A549 (cell line): ENCODE data around the gene SBF1. TPM values are rescaled to one million over a fixed set of nuclear protein-coding genes. Genes with fewer than 3 reads are reported as not detected.

Experiments
- ATAC-seq, 2 experiments: fragments of 200-7000 bp in 1 of 2; fragments of >200 bp in 1 of 2; cut with Nextera tagmentation in 1 of 2; cut with Tn5 transposase in 1 of 2; 3 replicates each; pipeline versions ENCODE4 v1.8.0 to v1.9.1; 2018 to 2020; ENCODE audit warnings: mild to moderate bottlenecking in 1 of 2, moderate library complexity in 1 of 2
- CTCF ChIA-PET: fragments of 300-600 bp; sonication (Branson Sonifier 250); formaldehyde crosslinking; extraction: SDS; loops from one replicate; lab custom pipeline; 2021; ENCODE audit warnings: antibody characterized with exemption, inconsistent platforms; lab: Yijun Ruan, JAX
- POLR2A ChIA-PET: fragments of 350-600 bp; formaldehyde crosslinking; extraction: SDS; loops from one replicate; lab custom pipeline; 2021; ENCODE audit warnings: antibody characterized with exemption, inconsistent platforms; lab: Yijun Ruan, JAX
- DNase-seq, 2 experiments: peaks; one replicate each; pipeline versions ENCODE4 v3.0.0 to v3.0.0-alpha.2; 2011 to 2016; ENCODE audit warnings: low read depth in 1 of 2, low spot score in 1 of 2
- FAIRE-seq: peaks from 2 replicates; lab custom pipeline; 2011; peaks lifted over from hg19 to GRCh38; lab: Jason Lieb, UNC
- H3K27ac ChIP-seq, 2 experiments: fragments of >200 bp; sonication (Bioruptor Twin); formaldehyde crosslinking; 3 replicates each; pipeline ENCODE4 v1.5.1; 2016 to 2017
- H3K4me1 ChIP-seq: fragments of >200 bp; sonication (Bioruptor Twin); formaldehyde crosslinking; 3 replicates; pipeline ENCODE4 v1.6.1; 2016
- H3K4me2 ChIP-seq: fragments of >200 bp; sonication (Bioruptor Twin); formaldehyde crosslinking; 3 replicates; pipeline ENCODE4 v1.6.1; 2016
- H3K4me3 ChIP-seq: fragments of >200 bp; sonication (Bioruptor Twin); formaldehyde crosslinking; 3 replicates; pipeline ENCODE4 v1.5.1; 2016
- H3K9me3 ChIP-seq: fragments of >200 bp; sonication (Bioruptor Twin); formaldehyde crosslinking; 3 replicates; pipeline ENCODE4 v1.6.1; 2016
- CHD4 ChIP-seq: fragments of 200-600 bp; sonication (generic); IDR thresholded peaks from 2 replicates; pipeline ENCODE4 v1.6.1; 2016; ENCODE audit warnings: antibody characterized with exemption, mild to moderate bottlenecking, borderline replicate concordance
- EHF ChIP-seq: fragments of 250-450 bp; sonication (Bioruptor Pico); IDR thresholded peaks from 2 replicates; pipeline ENCODE4 v1.5.0; 2020; ENCODE audit warnings: mild to moderate bottlenecking
- GATA3 ChIP-seq: IDR thresholded peaks from 2 replicates; pipeline ENCODE4 v1.6.1; 2012; ENCODE audit warnings: borderline replicate concordance
- HOXA7 ChIP-seq: fragments of 250-450 bp; sonication (Bioruptor Pico); IDR thresholded peaks from 2 replicates; pipeline ENCODE4 v1.5.0; 2020; ENCODE audit warnings: mild to moderate bottlenecking, moderate library complexity
- HOXB5 ChIP-seq: fragments of 250-450 bp; sonication (Bioruptor Pico); IDR thresholded peaks from 2 replicates; pipeline ENCODE4 v1.5.0; 2020; ENCODE audit warnings: mild to moderate bottlenecking, moderate library complexity
- JUNB ChIP-seq: fragments of >200 bp; sonication (Bioruptor Twin); formaldehyde crosslinking; IDR thresholded peaks from 2 replicates; pipeline ENCODE4 v1.6.1; 2016
- KDM1A ChIP-seq: fragments of 200-600 bp; sonication (generic); IDR thresholded peaks from 2 replicates; pipeline ENCODE4 v1.6.1; 2016; ENCODE audit warnings: low read depth, mild to moderate bottlenecking
- MAZ ChIP-seq: fragments of 150-350 bp; IDR thresholded peaks from 2 replicates; pipeline ENCODE4 v1.6.1; 2014; ENCODE audit warnings: antibody characterized with exemption, low read depth, low read length, borderline replicate concordance
- MYC ChIP-seq: IDR thresholded peaks from 2 replicates; pipeline ENCODE4 v1.6.1; 2012; ENCODE audit warnings: mild to moderate bottlenecking, inconsistent platforms, low read length, improper control_type of control experiment, borderline replicate concordance
- NPAS2 ChIP-seq: fragments of 250-450 bp; sonication (Bioruptor Pico); IDR thresholded peaks from 2 replicates; pipeline ENCODE4 v1.8.0; 2022; ENCODE audit warnings: mild to moderate bottlenecking, moderate library complexity, borderline replicate concordance
- RFX5 ChIP-seq: fragments of 450-650 bp; IDR thresholded peaks from 2 replicates; pipeline ENCODE4 v1.7.1; 2014; ENCODE audit warnings: antibody characterized with exemption, mild to moderate bottlenecking, moderate library complexity
- RNF2 ChIP-seq: fragments of 200-600 bp; sonication (generic); IDR thresholded peaks from 2 replicates; pipeline ENCODE4 v1.6.1; 2016; ENCODE audit warnings: low read depth, mild to moderate bottlenecking, antibody characterized with exemption, moderate library complexity, borderline replicate concordance
- SMC3 ChIP-seq: fragments of >200 bp; sonication (Bioruptor Twin); formaldehyde crosslinking; IDR thresholded peaks from 3 replicates; pipeline ENCODE4 v1.6.1; 2018; ENCODE audit warnings: inconsistent platforms
- ZC3H11A ChIP-seq: fragments of 450-650 bp; IDR thresholded peaks from 2 replicates; pipeline ENCODE4 v1.6.1; 2014; ENCODE audit warnings: antibody characterized with exemption, mild to moderate bottlenecking
- WGBS: methylation state at CpG from one replicate; pipeline ENCODE4 v1.1.6; 2017; ENCODE audit errors: missing lambda C conversion rate; 5-methylcytosine and 5-hydroxymethylcytosine counted together
- polyA plus RNA-seq, 4 experiments: library from polyadenylated mRNA; depleted of rRNA in 3 of 4; stranded (reverse); fragments of >200 nt; fragmentation: RNase III in 1 of 4; extraction: RNeasy Plus Mini Kit Qiagen cat#74134 plus additional on column Dnase treatment in 1 of 4; gene quantifications; 2 replicates in 3 of 4; 3 replicates in 1 of 4; pipeline ENCODE4 v1.2.3, GENCODE V29; 2011 to 2017
- TF ChIP-seq, protein P1 (sequence below): fragments of >200 bp; sonication (Bioruptor Twin); formaldehyde crosslinking; IDR thresholded peaks from 2 replicates; pipeline ENCODE4 v1.6.1; 2016
- TF ChIP-seq, protein P2 (sequence below): IDR thresholded peaks from 2 replicates; pipeline ENCODE4 v1.6.1; 2012
- TF ChIP-seq, protein P3 (sequence below): fragments of 250-450 bp; sonication (Bioruptor Pico); IDR thresholded peaks from 2 replicates; pipeline ENCODE4 v1.5.0; 2021; ENCODE audit warnings: mild to moderate bottlenecking, moderate library complexity, borderline replicate concordance
- TF ChIP-seq, protein P4 (sequence below): fragments of >200 bp; sonication (Bioruptor Twin); formaldehyde crosslinking; IDR thresholded peaks from 3 replicates; pipeline ENCODE4 v1.5.1; 2016
- TF ChIP-seq, protein P5 (sequence below): fragments of 200-600 bp; sonication (generic); IDR thresholded peaks from 2 replicates; pipeline ENCODE4 v1.6.1; 2016; ENCODE audit warnings: antibody characterized with exemption, mild to moderate bottlenecking, moderate library complexity

The SBF1 gene
- polyA plus RNA-seq, 2 of the 4 experiments (the other 2 are of a cell fraction): 9.6 to 23.0 TPM

DNA sequence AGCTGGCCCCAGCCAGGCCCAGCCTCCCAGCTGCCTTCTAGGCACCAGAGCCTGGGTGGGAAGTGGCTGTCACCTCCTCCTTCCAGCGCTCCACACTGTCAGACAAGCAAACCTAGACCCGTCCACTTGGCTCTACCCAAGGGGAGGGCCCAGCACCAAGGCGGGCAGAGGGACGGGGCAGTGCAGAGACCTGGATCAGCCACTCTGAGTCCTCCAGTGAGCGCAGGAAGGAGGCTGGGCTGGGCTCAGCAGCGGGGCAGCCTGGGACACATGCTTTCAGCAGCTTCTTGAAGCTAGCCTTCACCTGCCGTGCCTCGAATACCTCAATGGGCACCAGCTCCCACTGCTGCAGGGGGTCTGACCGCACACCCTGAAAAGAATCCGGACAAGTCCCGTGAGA is 18.8 kb downstream of the SBF1 start:
- WGBS: 75% methylated on average over 7 of the region's 11 CpGs
- Histone ChIP-seq H3K4me1 (no peaks in the 10 kb centered on the region), H3K9me3 (no peaks in the 10 kb centered on the region), H3K4me3 (no peak overlapping the region), H3K4me2 (no peak overlapping the region), H3K27ac (no peak overlapping the region)
- ChIA-PET CTCF (interaction anchor here (1.0 to 1.7 kb wide), 3 partner anchors 12 to 68 kb away, joined by 4 to 5 read pairs (median 5); no protein-coding TSS in a partner anchor), POLR2A (interaction anchor here (0.7 kb wide), 1 partner anchor 66 kb away, joined by 4 read pairs; no protein-coding TSS in a partner anchor)
- no peak for FAIRE-seq
- ATAC-seq: no peak
- no peak for DNase-seq
- TF ChIP-seq, protein P1, sequence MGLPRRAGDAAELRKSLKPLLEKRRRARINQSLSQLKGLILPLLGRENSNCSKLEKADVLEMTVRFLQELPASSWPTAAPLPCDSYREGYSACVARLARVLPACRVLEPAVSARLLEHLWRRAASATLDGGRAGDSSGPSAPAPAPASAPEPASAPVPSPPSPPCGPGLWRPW: no peak
- TF ChIP-seq RNF2: no peak
- TF ChIP-seq, protein P2, sequence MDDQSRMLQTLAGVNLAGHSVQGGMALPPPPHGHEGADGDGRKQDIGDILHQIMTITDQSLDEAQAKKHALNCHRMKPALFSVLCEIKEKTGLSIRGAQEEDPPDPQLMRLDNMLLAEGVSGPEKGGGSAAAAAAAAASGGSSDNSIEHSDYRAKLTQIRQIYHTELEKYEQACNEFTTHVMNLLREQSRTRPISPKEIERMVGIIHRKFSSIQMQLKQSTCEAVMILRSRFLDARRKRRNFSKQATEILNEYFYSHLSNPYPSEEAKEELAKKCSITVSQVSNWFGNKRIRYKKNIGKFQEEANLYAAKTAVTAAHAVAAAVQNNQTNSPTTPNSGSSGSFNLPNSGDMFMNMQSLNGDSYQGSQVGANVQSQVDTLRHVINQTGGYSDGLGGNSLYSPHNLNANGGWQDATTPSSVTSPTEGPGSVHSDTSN: no peak
- TF ChIP-seq, protein P3, sequence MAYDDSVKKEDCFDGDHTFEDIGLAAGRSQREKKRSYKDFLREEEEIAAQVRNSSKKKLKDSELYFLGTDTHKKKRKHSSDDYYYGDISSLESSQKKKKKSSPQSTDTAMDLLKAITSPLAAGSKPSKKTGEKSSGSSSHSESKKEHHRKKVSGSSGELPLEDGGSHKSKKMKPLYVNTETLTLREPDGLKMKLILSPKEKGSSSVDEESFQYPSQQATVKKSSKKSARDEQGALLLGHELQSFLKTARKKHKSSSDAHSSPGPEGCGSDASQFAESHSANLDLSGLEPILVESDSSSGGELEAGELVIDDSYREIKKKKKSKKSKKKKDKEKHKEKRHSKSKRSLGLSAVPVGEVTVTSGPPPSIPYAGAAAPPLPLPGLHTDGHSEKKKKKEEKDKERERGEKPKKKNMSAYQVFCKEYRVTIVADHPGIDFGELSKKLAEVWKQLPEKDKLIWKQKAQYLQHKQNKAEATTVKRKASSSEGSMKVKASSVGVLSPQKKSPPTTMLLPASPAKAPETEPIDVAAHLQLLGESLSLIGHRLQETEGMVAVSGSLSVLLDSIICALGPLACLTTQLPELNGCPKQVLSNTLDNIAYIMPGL (CRISPR knock-in tag): no peak

DNA sequence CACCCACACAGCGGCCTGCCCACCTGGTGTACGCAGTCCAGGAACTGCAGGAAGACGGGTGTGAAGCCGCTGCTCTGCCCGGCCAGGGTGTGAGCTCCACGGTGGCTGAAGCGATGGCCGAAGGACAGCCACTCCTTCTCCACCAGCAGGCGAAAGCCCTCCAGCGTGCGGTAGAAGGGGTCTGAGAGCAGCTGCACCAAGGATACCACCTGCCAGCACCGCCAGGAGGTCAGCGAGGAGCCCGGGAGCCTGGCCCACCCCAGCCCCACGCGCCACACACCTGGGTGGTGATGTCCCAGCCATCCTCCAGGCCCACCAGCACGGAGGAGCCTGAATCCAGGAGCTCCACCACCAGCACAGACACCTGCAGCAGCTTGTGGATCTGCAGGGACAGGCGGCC is 19.6 kb downstream of the SBF1 start:
- POLR2A ChIA-PET: no interaction called here
- Histone ChIP-seq H3K9me3 (no peaks in the 10 kb centered on the region), H3K4me2 (no peak overlapping the region), H3K27ac (no peak overlapping the region), H3K4me3 (no peak overlapping the region), H3K4me1 (no peaks in the 10 kb centered on the region)
- CTCF ChIA-PET: interaction anchor here (0.6 to 1.0 kb wide), 3 partner anchors 44 to 69 kb away, joined by 3 to 5 read pairs (median 5); no protein-coding TSS in a partner anchor
- FAIRE-seq (no peak), DNase-seq (no peak), ATAC-seq (no peak)
- WGBS: 94% methylated on average over 6 of the region's 18 CpGs
- TF ChIP-seq, protein P4, sequence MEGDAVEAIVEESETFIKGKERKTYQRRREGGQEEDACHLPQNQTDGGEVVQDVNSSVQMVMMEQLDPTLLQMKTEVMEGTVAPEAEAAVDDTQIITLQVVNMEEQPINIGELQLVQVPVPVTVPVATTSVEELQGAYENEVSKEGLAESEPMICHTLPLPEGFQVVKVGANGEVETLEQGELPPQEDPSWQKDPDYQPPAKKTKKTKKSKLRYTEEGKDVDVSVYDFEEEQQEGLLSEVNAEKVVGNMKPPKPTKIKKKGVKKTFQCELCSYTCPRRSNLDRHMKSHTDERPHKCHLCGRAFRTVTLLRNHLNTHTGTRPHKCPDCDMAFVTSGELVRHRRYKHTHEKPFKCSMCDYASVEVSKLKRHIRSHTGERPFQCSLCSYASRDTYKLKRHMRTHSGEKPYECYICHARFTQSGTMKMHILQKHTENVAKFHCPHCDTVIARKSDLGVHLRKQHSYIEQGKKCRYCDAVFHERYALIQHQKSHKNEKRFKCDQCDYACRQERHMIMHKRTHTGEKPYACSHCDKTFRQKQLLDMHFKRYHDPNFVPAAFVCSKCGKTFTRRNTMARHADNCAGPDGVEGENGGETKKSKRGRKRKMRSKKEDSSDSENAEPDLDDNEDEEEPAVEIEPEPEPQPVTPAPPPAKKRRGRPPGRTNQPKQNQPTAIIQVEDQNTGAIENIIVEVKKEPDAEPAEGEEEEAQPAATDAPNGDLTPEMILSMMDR: no peak
- TF ChIP-seq EHF (CRISPR knock-in tag) (no peak), HOXB5 (no peak), MYC (no peak), HOXA7 (CRISPR knock-in tag) (no peak), SMC3 (no peak), MAZ (no peak), GATA3 (no peak), KDM1A (no peak), JUNB (no peak), ZC3H11A (no peak), NPAS2 (no peak), CHD4 (no peak), RFX5 (no peak)
- TF ChIP-seq, protein P5, sequence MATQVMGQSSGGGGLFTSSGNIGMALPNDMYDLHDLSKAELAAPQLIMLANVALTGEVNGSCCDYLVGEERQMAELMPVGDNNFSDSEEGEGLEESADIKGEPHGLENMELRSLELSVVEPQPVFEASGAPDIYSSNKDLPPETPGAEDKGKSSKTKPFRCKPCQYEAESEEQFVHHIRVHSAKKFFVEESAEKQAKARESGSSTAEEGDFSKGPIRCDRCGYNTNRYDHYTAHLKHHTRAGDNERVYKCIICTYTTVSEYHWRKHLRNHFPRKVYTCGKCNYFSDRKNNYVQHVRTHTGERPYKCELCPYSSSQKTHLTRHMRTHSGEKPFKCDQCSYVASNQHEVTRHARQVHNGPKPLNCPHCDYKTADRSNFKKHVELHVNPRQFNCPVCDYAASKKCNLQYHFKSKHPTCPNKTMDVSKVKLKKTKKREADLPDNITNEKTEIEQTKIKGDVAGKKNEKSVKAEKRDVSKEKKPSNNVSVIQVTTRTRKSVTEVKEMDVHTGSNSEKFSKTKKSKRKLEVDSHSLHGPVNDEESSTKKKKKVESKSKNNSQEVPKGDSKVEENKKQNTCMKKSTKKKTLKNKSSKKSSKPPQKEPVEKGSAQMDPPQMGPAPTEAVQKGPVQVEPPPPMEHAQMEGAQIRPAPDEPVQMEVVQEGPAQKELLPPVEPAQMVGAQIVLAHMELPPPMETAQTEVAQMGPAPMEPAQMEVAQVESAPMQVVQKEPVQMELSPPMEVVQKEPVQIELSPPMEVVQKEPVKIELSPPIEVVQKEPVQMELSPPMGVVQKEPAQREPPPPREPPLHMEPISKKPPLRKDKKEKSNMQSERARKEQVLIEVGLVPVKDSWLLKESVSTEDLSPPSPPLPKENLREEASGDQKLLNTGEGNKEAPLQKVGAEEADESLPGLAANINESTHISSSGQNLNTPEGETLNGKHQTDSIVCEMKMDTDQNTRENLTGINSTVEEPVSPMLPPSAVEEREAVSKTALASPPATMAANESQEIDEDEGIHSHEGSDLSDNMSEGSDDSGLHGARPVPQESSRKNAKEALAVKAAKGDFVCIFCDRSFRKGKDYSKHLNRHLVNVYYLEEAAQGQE: no peak
